Smooth muscle cell of bladder (primary cell): Measurements from ENCODE around the gene NMNAT3. TPM values are rescaled to one million over a fixed set of nuclear protein-coding genes. Genes with fewer than 3 reads are reported as not detected.

Source experiments
- total RNA-seq: library from RNA; depleted of rRNA; stranded (reverse); fragments of >200 nt; gene quantifications from 2 replicates; pipeline ENCODE4 v1.2.3, GENCODE V29; 2014

Gene NMNAT3
- total RNA-seq, result 0.28 and 0.74 TPM in 2 replicates

DNA sequence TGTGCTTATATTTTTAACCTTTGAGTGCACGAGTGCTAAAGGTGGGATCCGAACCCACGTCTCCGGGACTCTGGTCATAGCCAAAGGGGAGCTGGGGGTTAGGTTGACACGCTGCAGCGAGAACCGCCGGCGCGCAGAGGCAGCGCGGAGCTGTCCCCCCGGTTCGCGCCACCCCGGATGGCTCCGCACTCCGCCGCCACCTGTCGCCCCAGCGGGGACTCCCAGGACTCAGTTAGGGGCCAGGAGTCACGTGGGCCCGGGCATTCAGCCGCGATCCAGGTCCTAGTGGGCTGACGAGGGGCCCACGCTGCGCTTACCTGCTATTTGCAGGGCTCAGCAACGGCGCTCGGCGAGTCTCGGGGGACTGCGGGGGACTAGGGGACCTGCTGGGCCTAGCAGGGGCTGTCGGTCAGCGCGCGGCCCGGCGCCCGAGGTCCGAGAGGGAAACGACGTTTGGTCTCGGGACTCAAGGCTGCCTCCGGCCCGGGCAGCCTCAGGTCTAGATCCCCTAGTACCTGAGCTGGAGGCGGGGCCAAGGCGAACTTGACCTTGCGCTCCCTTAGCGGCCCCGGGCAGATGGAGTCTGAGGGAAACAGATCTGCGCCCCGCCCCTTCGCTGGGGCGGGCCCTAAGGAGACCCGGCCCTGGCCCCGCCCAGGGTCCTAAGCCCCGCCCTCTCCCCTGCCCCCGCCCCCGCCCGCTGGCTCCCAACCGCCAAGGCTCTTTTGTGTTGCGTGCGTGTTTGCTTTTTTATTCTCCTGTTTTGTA is at the start of gene NMNAT3:
TSS of gene NMNAT3 (minus strand) at position 585 of the 768 bp plus-strand sequence. CDS start 50,248 bp downstream, outside the sequence.

Other genes starting within 250 kb of the NMNAT3 start
- gene RBP2, start 201.5 kb downstream of the NMNAT3 start, total RNA-seq, result not detected in 2 replicates
- gene RBP1, start 138.2 kb downstream of the NMNAT3 start, total RNA-seq, result 54.9 and 88.2 TPM in 2 replicates